GM19099 (cell line): Measurements from ENCODE around the gene KCNH1.

Experiments used
- POLR2A ChIP-seq: IDR thresholded peaks from 3 replicates; pipeline ENCODE4 v1.6.1; 2011; ENCODE audit warnings: low read depth; ENCODE audit not compliant: insufficient read length; ENCODE audit errors: extremely low read depth

Gene KCNH1

DNA sequence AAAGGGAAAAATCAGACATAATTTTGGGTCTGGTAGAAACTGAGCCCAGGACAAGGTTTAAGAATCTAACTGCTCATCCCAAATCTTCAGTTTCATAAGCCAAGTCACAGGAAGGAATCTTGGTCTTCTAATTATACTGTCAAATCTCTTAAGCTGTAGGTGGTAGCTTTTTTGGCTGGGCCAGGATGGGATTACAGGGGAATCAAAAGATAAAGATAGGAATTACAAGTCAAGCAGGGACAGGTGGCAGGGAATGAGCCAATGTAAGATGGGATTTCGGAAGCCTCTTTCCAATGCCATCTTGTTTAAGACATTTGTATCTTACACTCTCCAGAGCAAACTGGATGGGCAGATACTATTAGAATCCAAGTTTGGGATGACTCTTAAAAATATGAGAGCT is 383.5 kb downstream of the KCNH1 start:
- no peak for TF ChIP-seq POLR2A

DNA sequence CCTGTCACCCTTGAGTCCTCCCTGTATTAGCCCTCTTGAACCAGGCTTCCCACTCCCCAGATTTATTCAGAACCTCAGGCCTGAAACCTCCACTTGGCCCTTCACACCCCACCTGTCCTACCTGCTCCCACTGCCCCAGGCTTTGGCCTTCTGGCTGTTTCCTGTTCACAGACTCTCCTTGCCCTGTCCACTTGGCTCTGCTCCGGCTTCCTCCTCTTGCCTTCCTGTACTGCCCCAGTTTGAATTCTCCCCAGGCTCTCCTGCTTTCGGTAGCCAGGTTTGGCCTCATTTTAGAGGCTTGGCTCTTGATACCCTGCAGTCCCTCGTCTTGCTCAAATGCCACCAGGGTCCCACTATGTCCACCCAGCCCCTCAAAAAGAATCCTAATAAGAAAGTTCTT is 385.2 kb downstream of the KCNH1 start:
- no peak for TF ChIP-seq POLR2A

DNA sequence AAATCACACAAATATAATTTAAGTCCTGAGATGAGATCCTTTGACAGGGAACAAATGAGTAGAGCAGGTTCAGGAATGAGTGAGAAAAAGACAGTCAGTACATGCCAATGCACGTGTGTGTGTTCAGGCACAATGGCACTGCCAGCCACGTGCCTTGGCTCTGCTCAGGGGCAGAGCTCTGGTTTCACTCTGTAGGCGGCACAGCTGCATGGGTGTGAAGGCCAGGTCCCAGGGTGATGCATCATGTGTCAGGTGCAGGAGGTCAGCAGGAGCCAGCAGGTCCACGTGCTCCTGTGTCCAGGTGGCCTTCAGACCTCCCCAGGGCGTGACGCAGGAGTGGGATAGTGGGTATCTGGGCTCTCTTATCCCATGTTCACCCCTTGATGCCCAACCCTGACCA is 386.1 kb downstream of the KCNH1 start:
- TF ChIP-seq POLR2A: no peak

DNA sequence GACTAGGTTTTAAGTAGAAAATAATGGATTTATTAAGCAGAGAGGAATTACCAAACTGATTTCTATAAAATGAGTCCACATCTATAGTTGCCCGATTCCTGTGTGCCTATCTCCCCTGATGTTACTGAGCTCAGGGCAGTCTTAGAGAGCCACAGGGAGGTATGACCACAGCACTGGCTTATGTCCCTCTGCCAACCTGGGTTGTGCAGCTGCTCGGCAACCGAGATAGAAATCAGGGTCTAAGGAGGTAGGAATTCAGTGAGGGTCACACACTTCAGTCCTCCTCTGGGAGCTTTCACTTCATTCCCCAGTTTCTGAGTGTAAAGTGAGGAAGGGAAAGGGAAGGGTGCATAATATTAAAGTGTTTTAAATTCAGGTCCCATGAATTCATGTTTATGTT is 386.8 kb downstream of the KCNH1 start:
- no peak for TF ChIP-seq POLR2A

GRCh38 chr1:210746024-210746731 is 387.8 kb downstream of the KCNH1 start:
- no peak for TF ChIP-seq POLR2A

GRCh38 chr1:210743038-210743437 is 390.9 kb downstream of the KCNH1 start:
- TF ChIP-seq POLR2A: no peak

DNA sequence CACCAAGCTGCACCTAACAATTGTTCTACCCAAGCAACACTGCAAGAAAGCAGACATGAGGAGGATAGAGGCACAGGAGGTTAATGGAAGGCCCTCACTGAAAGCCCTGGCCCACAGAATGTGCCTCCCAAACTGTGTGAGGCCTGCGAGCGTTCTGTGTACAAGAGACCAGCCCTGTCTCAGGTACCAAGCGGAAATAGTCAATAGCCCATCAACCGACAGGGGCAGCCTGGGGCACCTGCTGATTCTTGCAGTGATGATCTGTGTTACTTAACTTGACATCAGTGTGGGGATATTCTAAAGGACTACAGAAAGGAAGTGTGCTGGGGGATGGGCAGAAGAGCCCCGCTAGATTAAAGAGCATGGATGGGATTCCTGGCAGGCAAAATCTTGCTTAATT is 392.4 kb downstream of the KCNH1 start:
- no peak for TF ChIP-seq POLR2A

GRCh38 chr1:210739627-210740026 is 394.3 kb downstream of the KCNH1 start:
- no peak for TF ChIP-seq POLR2A

- no peak for TF ChIP-seq POLR2A
Observed at GRCh38 chr1:210738256-210738655, 395.7 kb downstream of the KCNH1 start.

DNA sequence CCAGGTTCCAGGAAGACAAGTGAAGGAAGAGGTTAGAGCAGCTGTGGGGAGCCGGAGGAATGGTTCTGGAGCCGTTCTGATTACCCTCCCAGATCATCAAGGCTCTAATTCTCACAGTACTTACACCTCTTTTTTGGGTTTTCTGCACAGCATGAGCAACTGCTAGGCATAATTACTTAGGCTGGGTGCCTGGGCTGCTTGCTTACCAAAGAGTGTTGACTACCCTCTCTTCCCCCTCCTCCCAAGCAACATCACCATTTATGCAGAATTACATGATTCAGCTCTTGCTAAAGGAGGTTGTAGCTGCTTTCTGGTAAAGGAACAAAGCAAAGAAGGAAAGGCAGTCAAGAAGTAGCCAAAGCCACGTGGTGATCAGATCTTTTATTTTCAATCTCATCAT is 397.2 kb downstream of the KCNH1 start:
- TF ChIP-seq POLR2A: no peak

DNA sequence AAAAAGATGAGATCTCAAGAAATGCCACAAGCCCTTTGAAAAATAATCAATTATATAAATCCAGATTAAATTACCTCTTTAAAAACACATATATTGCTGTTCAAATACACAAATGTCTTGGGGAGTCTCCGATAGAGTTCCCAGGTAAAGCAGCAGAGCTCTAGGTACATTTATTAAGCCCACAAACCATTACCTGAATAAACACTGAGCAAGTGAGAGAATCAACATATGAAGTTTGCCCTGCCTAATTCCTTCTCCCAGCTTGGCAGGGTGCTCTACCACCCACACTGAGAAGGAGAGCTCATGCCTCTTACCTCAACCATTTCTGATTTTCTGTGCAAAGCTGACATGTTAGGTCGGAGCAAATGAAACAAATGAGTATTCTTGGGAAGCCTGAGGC is 402.4 kb downstream of the KCNH1 start:
- no peak for TF ChIP-seq POLR2A

GRCh38 chr1:210731193-210731592 is 402.8 kb downstream of the KCNH1 start:
- no peak for TF ChIP-seq POLR2A

DNA sequence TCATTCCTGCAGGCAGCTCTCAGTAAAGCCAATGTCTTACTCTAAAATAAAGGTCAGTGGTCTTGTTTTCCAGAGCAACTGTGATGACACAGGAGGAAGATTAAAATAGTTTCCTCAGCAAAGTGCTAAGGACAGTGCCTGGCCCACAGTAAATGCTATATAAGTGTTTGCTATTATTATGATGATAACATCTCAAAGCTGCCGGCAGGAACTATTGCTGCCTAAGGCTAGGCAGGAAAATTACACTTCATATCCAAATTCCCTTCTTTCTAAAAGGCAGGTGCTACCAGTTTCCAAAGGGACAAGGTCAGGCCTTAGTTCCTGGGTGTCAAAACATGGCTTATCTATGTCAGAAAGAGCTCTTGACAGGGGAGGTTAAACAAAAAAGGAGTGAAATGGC is 403.9 kb downstream of the KCNH1 start:
- no peak for TF ChIP-seq POLR2A

DNA sequence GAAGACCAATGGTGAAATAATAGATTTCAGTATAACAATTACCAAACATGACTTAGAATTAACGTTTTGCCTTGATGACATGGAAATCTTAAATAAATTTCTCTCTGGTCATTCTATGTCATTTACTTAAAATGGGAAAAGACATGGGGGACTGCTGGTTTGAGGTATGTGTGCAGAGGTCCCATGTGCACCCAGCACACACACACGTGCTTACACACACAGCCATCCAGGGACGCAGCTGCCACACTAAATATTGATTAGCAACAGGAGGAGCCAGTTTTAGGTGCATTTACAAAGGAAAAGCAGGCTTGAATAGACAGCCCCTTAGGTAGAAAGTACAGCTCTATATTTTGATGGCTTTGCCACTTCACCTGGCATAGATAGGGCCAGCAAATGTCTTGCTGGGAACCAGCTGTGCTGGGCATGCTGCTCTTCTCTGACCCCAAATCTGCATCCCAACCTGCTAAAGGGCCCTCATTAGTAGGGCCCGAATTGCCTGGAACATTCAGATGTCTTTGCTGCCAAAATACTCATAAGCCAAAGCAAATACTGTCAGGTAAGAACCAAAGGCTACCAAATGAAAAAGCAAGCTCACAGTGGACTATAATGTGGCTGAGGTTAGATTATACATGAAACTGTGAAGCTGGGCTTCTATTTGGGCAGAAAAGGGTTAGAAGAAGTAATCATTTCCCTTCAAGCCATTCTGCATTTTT is 405.4 kb downstream of the KCNH1 start:
- TF ChIP-seq POLR2A: no peak

- no peak for TF ChIP-seq POLR2A
Observed at GRCh38 chr1:210727709-210728108, 406.2 kb downstream of the KCNH1 start.

DNA sequence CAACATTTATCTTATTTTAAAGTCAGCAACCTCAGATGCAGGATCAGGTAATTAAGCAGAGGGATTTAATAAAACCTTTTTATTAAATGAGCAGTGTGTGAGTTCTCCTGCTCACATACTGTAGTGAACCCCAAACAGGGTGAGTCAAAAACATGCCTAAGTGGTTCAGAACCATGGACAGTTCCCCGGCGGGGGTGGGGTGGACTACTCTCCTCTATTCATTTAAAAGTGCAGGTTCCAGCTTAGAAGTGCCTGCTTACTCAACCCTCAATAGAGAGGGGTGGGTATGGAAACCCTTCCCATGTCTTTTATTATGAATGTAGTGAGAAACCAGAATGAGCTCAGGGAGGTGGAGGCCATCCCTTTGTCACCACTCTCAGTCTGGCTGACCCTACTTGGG is 407.3 kb downstream of the KCNH1 start:
- no peak for TF ChIP-seq POLR2A
